Effector memory CD4-positive, alpha-beta T cell (primary cell): ENCODE results near the gene PHF13.

Source experiments
- DNase-seq, 3 donors: peaks; one replicate each; pipeline ENCODE4 v3.0.0-alpha.2; 2020
- H3K27ac ChIP-seq: 2 replicates; pipeline ENCODE4 v1.7.0; 2013; ENCODE audit warnings: mild to moderate bottlenecking, low read length, moderate library complexity; ENCODE audit not compliant: insufficient read depth, poor library complexity, severe bottlenecking
- H3K27me3 ChIP-seq: replicated peaks from 2 replicates; pipeline ENCODE4 v1.7.0; 2013; ENCODE audit warnings: mild to moderate bottlenecking, low read length; ENCODE audit not compliant: insufficient read depth, control insufficient read depth, poor library complexity, severe bottlenecking
- H3K36me3 ChIP-seq: 2 replicates; pipeline ENCODE4 v1.7.0; 2013; ENCODE audit warnings: mild to moderate bottlenecking, low read length, moderate library complexity; ENCODE audit not compliant: control insufficient read depth, insufficient read depth
- H3K4me1 ChIP-seq: 2 replicates; pipeline ENCODE4 v1.7.0; 2013; ENCODE audit warnings: low read length, mild to moderate bottlenecking; ENCODE audit not compliant: control insufficient read depth, insufficient read depth, poor library complexity, severe bottlenecking
- H3K4me3 ChIP-seq: 2 replicates; pipeline ENCODE4 v1.7.0; 2013; ENCODE audit warnings: low read length, low read depth, mild to moderate bottlenecking; ENCODE audit not compliant: insufficient read depth, poor library complexity, severe bottlenecking
- H3K9me3 ChIP-seq: 2 replicates; pipeline ENCODE4 v1.7.0; 2013; ENCODE audit warnings: mild to moderate bottlenecking, low read length, moderate library complexity; ENCODE audit not compliant: control insufficient read depth
- total RNA-seq, 3 donors: gene quantifications; one replicate each; lab custom pipeline; 2026; lab: John Stamatoyannopoulos, UW

Gene PHF13
- total RNA-seq, result 10.6 to 11.0 (median 10.7) reads per million in 3 donors

DNA sequence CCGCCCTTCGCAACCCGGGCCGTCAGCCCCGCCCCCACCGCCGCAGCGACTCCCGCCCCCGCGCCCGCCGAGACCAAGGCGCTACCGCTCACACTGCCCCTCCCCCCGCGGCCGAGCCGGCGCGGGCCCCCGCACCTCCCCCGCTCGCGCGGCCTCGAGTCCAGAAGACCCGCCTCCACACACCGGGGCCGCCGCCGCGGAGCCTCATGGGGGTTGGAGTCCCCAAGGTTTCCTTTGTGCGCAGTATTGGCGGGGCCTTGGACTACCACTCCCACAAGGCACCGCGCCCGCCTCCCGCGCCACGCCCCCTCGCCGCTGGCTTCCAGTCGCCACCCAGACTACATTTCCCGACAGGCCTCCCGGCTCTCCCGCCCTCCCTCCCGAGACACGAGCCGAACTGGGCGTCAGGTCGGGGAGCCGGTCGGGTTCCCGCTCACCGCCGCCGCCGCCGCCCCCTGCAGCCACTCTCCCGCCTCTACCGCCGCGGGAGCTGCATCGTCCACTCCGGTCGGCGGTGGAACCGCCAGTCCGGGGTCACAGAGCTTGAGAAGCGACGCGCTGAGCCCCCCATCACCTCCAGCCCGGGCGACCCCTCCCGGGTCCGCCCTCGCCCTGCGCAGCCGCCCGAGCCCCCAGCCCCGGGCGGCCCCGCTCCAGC is at the start of gene PHF13:
Gene PHF13, plus strand, starts transcription at position 371 of the 658 bp plus-strand sequence. CDS start 336 bp downstream, outside the sequence.
- H3K9me3 ChIP-seq, result no peaks in the 10 kb centered on the region
- H3K27me3 ChIP-seq, result no peaks in the 10 kb centered on the region
- H3K4me1 ChIP-seq, result no peaks in the 10 kb centered on the region
- peak within 1 kb of the TSS; percentile 71 for H3K27ac ChIP-seq
- peak within 1 kb of the TSS; percentile 92 for H3K4me3 ChIP-seq
- no peaks in the 10 kb centered on the region for H3K36me3 ChIP-seq
- peak; percentile 98 to 99 (median 99) for DNase-seq

DNA sequence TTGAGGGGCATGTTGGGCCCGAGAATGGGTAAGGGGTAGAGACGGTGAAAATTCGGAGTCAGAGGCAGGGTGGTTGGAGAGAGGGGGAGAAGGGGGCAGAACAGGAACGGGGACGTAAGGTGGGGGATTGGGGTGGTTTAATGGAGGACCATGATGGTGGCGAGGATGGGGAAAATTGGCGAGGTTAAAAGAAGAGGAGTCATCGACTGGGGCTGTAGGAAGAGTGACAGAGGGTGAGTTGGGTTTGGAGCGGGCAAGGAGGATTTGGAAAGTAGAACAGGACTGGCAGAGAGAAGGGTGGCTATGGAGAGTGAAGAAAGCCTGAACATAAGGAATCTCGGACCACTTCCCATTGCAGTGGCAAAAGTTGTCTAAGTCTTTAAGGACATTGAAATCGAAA is 44.5 kb upstream of the PHF13 start:
- Histone ChIP-seq H3K27me3 (no peaks in the 10 kb centered on the region), H3K4me3 (no peak overlapping the region), H3K27ac (no peak overlapping the region), H3K36me3 (no peaks in the 10 kb centered on the region), H3K4me1 (no peaks in the 10 kb centered on the region), H3K9me3 (no peaks in the 10 kb centered on the region)
- no peak for DNase-seq

GRCh38 chr1:6570100-6570499 is 43.4 kb upstream of the PHF13 start:
- DNase-seq, result no peak
- H3K36me3 ChIP-seq, result no peaks in the 10 kb centered on the region
- H3K27me3 ChIP-seq, result no peaks in the 10 kb centered on the region
- H3K27ac ChIP-seq, result no peak overlapping the region
- no peaks in the 10 kb centered on the region for H3K4me1 ChIP-seq
- no peak overlapping the region for H3K4me3 ChIP-seq
- no peaks in the 10 kb centered on the region for H3K9me3 ChIP-seq

DNA sequence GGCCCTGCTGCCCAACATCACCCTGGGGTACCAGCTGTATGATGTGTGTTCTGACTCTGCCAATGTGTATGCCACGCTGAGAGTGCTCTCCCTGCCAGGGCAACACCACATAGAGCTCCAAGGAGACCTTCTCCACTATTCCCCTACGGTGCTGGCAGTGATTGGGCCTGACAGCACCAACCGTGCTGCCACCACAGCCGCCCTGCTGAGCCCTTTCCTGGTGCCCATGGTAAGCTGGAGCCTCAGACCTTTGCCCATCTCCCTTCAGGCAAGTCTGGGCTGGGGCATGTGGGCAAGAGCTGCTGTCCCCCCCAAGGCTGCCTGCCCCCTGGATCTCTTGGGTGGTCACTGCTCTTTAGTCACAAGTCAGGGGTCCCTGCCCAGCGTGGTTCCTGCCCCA is 42.5 kb upstream of the PHF13 start:
- Histone ChIP-seq H3K36me3 (no peaks in the 10 kb centered on the region), H3K4me3 (no peak overlapping the region), H3K4me1 (no peaks in the 10 kb centered on the region), H3K27ac (no peak overlapping the region), H3K9me3 (no peaks in the 10 kb centered on the region), H3K27me3 (no peaks in the 10 kb centered on the region)
- DNase-seq, result no peak

DNA sequence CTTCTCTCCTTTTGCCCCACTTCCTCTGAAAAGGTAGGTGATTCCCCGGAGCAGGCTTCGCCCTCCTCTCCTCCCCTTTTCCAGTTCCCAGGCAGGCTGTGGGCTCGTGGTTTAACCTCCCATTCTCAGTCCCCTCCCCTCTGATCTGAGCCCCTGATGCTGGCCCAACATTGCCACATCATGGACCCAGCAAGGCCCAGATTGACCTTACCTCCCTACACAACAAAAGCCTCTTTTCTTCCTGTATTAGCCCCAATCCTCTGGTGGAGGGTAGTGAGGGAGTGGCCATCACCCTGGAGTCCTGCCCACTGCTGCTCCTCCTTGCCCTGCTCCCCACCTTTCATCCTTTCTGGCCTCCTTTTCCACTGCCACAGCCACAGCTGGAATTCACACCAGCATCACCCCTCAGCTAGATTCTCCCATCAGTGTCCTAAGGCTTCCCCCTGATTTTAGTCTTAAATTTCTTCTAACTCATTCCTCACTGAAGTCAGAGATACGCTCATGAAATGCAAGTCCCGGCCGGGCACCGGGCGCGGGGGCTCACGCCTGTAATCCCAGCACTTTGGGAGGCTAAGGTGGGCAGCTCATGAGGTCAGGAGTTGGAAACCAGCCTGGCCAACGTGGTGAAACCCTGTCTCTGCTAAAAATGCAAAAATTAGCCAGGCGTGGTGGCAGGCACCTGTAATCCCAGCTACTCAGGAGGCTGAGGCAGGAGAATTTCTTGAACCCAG is 40.7 kb upstream of the PHF13 start:
- H3K27ac ChIP-seq, result no peak overlapping the region
- H3K36me3 ChIP-seq, result no peaks in the 10 kb centered on the region
- no peak for DNase-seq
- no peaks in the 10 kb centered on the region for H3K4me1 ChIP-seq
- H3K27me3 ChIP-seq, result no peaks in the 10 kb centered on the region
- H3K4me3 ChIP-seq, result no peak overlapping the region
- H3K9me3 ChIP-seq, result no peaks in the 10 kb centered on the region

DNA sequence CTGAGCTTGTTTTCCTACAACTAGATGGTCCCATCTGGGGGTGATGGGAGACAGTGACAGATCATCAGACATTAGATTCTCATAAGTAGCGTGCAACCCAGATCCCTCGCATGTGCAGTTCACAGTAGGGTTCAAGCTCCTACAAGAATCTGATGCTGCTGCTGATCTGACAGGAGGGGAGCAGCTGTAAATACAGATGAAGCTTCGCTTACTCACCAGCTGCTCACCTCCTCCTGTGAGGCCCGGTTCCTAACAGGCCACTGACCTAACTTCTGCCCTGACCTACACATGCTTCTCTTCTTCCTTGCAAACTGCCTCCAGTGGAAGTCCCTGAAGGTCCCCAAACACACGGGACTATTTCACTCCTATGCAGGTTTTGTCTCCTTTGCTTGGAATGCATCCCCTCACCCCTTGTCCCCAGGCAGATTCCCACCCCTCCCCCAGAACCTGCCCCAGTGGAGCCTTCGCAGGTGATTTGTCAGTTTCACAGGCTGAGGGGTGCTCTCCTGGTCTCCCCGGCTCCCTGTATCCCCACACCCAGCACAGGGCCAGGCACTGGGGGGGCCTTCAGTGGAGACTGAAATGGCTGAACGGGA is 39.4 kb upstream of the PHF13 start:
- no peak overlapping the region for H3K4me3 ChIP-seq
- no peak for DNase-seq
- no peaks in the 10 kb centered on the region for H3K36me3 ChIP-seq
- no peaks in the 10 kb centered on the region for H3K27me3 ChIP-seq
- no peaks in the 10 kb centered on the region for H3K9me3 ChIP-seq
- peaks cover under 1% of the 10 kb centered on the region for H3K4me1 ChIP-seq
- H3K27ac ChIP-seq, result no peak overlapping the region

GRCh38 chr1:6574818-6575217 is 38.7 kb upstream of the PHF13 start:
- DNase-seq, result no peak
- Histone ChIP-seq H3K4me1 (peaks cover 6% of the 10 kb centered on the region), H3K27ac (no peak overlapping the region), H3K9me3 (no peaks in the 10 kb centered on the region), H3K4me3 (no peak overlapping the region), H3K27me3 (no peaks in the 10 kb centered on the region), H3K36me3 (no peaks in the 10 kb centered on the region)

DNA sequence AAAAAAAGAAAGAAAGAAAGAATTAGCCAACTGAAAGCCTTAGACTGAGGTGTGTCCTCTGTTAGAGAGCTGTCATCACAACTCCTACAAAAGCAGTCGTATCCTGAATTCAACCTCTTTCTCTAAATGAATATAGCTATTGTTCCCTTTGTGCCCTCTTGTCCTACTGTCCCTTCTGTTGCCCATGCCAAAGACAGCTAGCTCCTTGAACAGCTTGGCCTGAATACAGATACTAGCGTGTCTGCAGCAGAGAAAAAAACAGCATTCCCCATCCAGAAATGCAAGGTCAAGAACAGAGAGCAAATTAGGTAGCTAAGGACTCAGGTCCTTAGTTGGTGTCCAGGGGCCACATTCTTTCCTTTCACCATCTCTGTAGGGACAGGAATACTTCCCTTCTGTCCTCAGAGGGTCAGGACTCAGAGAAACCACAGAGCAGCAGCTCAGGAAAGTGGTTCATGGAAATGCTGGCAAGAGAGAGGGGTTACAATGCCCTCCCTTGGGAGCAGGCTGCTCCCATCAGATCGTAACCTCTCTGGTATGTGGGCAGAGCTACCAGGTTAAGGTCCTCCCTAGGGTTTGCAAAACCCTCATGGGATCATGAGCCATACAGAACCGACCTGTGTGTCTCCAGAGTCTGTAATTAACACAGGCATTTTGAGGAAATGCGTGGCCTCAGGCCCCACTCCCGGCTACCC is 35.6 kb upstream of the PHF13 start:
- Histone ChIP-seq H3K36me3 (no peaks in the 10 kb centered on the region), H3K27ac (no peak overlapping the region), H3K27me3 (no peaks in the 10 kb centered on the region), H3K4me1 (peaks cover 21% of the 10 kb centered on the region), H3K4me3 (no peak overlapping the region), H3K9me3 (no peaks in the 10 kb centered on the region)
- DNase-seq, result no peak

DNA sequence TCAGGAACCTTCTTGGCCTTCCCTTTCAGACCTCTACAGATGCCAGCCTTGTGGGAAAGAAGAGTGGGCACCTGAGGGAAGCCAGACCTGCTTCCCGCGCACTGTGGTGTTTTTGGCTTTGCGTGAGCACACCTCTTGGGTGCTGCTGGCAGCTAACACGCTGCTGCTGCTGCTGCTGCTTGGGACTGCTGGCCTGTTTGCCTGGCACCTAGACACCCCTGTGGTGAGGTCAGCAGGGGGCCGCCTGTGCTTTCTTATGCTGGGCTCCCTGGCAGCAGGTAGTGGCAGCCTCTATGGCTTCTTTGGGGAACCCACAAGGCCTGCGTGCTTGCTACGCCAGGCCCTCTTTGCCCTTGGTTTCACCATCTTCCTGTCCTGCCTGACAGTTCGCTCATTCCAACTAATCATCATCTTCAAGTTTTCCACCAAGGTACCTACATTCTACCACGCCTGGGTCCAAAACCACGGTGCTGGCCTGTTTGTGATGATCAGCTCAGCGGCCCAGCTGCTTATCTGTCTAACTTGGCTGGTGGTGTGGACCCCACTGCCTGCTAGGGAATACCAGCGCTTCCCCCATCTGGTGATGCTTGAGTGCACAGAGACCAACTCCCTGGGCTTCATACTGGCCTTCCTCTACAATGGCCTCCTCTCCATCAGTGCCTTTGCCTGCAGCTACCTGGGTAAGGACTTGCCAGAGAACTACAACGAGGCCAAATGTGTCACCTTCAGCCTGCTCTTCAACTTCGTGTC is 34.7 kb upstream of the PHF13 start:
- Histone ChIP-seq H3K27me3 (no peaks in the 10 kb centered on the region), H3K9me3 (no peaks in the 10 kb centered on the region), H3K27ac (peak overlapping the region; percentile 87), H3K4me3 (no peak overlapping the region), H3K36me3 (no peaks in the 10 kb centered on the region), H3K4me1 (peaks cover 21% of the 10 kb centered on the region)
- DNase-seq, result no peak
